ENCODE data around the gene PLCL2.

- no peak for TF ChIP-seq CTCF (IDR thresholded peaks at IDR 0.05)
- no peak for TF ChIP-seq POLR2A (IDR thresholded peaks at IDR 0.05)
These were observed 110.8 kb downstream of the PLCL2 start for GRCh38 chr3:16995601-16996000.
